ENCODE data around the gene IL25. TPM values are rescaled to one million over a fixed set of nuclear protein-coding genes. Genes with fewer than 3 reads are reported as not detected.

Gene IL25
- total and polyA plus RNA-seq, 2 of the 13 experiments (the other 11 are each of a cell fraction or from before 2014, with no cell fraction given) = not detected

DNA sequence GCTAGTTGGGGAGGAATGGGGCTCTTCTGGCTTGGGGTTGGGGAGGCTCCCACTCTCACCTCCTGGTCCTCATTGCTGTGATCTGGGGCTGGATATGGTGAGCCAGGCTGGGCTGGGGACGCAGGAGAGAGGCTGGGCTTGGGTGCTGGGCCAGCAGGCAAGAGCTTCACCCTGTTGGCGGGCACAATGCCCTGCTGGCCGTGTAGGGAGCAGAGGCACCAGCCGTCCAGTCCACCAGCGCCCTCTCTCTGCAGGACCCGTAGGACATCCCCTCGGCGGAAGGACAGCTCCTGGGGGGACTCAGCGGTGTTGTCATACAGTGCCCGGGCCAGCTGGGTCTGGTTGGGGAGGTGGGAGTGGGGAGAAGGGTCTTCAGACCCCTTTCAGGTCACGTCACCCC is 12.1 kb upstream of the IL25 start (continued):
- TF ChIP-seq, protein P1, sequence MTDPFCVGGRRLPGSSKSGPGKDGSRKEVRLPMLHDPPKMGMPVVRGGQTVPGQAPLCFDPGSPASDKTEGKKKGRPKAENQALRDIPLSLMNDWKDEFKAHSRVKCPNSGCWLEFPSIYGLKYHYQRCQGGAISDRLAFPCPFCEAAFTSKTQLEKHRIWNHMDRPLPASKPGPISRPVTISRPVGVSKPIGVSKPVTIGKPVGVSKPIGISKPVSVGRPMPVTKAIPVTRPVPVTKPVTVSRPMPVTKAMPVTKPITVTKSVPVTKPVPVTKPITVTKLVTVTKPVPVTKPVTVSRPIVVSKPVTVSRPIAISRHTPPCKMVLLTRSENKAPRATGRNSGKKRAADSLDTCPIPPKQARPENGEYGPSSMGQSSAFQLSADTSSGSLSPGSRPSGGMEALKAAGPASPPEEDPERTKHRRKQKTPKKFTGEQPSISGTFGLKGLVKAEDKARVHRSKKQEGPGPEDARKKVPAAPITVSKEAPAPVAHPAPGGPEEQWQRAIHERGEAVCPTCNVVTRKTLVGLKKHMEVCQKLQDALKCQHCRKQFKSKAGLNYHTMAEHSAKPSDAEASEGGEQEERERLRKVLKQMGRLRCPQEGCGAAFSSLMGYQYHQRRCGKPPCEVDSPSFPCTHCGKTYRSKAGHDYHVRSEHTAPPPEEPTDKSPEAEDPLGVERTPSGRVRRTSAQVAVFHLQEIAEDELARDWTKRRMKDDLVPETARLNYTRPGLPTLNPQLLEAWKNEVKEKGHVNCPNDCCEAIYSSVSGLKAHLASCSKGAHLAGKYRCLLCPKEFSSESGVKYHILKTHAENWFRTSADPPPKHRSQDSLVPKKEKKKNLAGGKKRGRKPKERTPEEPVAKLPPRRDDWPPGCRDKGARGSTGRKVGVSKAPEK (CRISPR knock-in tag; IDR thresholded peaks at IDR 0.05; ENCODE audit: borderline replicate concordance) = peak; percentile 84; the same call in 1 of the 2 replicates
- TF ChIP-seq ZFP36L1 (CRISPR knock-in tag; IDR thresholded peaks at IDR 0.05) (no peak), ZXDC (CRISPR knock-in tag; IDR thresholded peaks at IDR 0.05) (no peak), ZNF350 (CRISPR knock-in tag; IDR thresholded peaks at IDR 0.05; ENCODE audit: borderline replicate concordance, low read depth) (peak; percentile 45; the same call in 1 of the 2 replicates), RBM22 (optimal IDR thresholded peaks at IDR 0.05; ENCODE audit: low read length) (no peak)
- TF ChIP-seq, protein P2, sequence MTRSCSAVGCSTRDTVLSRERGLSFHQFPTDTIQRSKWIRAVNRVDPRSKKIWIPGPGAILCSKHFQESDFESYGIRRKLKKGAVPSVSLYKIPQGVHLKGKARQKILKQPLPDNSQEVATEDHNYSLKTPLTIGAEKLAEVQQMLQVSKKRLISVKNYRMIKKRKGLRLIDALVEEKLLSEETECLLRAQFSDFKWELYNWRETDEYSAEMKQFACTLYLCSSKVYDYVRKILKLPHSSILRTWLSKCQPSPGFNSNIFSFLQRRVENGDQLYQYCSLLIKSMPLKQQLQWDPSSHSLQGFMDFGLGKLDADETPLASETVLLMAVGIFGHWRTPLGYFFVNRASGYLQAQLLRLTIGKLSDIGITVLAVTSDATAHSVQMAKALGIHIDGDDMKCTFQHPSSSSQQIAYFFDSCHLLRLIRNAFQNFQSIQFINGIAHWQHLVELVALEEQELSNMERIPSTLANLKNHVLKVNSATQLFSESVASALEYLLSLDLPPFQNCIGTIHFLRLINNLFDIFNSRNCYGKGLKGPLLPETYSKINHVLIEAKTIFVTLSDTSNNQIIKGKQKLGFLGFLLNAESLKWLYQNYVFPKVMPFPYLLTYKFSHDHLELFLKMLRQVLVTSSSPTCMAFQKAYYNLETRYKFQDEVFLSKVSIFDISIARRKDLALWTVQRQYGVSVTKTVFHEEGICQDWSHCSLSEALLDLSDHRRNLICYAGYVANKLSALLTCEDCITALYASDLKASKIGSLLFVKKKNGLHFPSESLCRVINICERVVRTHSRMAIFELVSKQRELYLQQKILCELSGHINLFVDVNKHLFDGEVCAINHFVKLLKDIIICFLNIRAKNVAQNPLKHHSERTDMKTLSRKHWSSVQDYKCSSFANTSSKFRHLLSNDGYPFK (CRISPR knock-in tag; IDR thresholded peaks at IDR 0.05; ENCODE audit: borderline replicate concordance) = 0 out of 2 replicates have a peak, but pooled peaks have one; percentile 40

Measured in HepG2 (cell line).